Panc1 (cell line): ENCODE measurements around the gene S100A16.

Experiments used
- CTCF ChIP-seq: fragments of 450-650 bp; IDR thresholded peaks from 2 replicates; pipeline ENCODE4 v1.5.1; 2017; ENCODE audit warnings: mild to moderate bottlenecking
- POLR2AphosphoS5 ChIP-seq: IDR thresholded peaks from 2 replicates; pipeline ENCODE4 v1.6.1; 2012; ENCODE audit warnings: mild to moderate bottlenecking, low read depth, low read length, moderate library complexity
- REST ChIP-seq, 2 experiments: IDR thresholded peaks; 2 replicates each; pipeline ENCODE4 v1.6.1; 2011 to 2012; ENCODE audit warnings: low read depth in 2 of 2, control low read depth in 1 of 2, low read length in 1 of 2, mild to moderate bottlenecking in 1 of 2, moderate library complexity in 1 of 2; ENCODE audit not compliant: insufficient read depth in 1 of 2
- SIN3A ChIP-seq: IDR thresholded peaks from 2 replicates; pipeline ENCODE4 v1.6.1; 2012; ENCODE audit warnings: low read depth, mild to moderate bottlenecking, low read length, moderate library complexity, borderline replicate concordance; ENCODE audit not compliant: insufficient read depth

- TF ChIP-seq CTCF (no peak), POLR2AphosphoS5 (no peak), REST (IDR thresholded peaks at IDR 0.05; ENCODE audit: insufficient read depth in 1 of 2, low read depth in 2 of 2, low read length in 1 of 2) (no peak), SIN3A (no peak)
Measured at GRCh38 chr1:153610811-153611301, 2.1 kb downstream of the S100A16 start.
